ENCODE data around the gene DLGAP1. TPM values are rescaled to one million over a fixed set of nuclear protein-coding genes. Genes with fewer than 3 reads are reported as not detected.

DLGAP1 gene
- total and polyA plus RNA-seq, 2 of the 8 experiments (the other 6 are each of a cell fraction or from before 2014, with no cell fraction given): 11.8 to 16.9 TPM

GRCh38 chr18:3808985-3809780, 645.9 kb downstream of the DLGAP1 start:
- peaks cover 0 to 9% (median 2%) of the 10 kb centered on the region in 4 experiments; a peak in 2 of 8 replicates for H3K36me3 ChIP-seq (ENCODE audit: control insufficient read depth in 2 of 4, insufficient read depth in 4 of 4, low read length in 3 of 4)
- 72% methylated on average over 6 of the region's 6 CpGs; no CpG with 5 or more reads in 1 of the 2 experiments for WGBS, 2 experiments (ENCODE audit: extremely low coverage in 1 of 2, insufficient coverage in 1 of 2, insufficient read length in 1 of 2, insufficient replicate concordance in 2 of 2, low coverage in 1 of 2, low lambda C conversion rate in 2 of 2, missing lambda C conversion rate in 1 of 2)
- H3K4ac ChIP-seq (replicated peaks; ENCODE audit: insufficient read length, low read depth, low read length): no peak overlapping the region

More at GRCh38 chr18:3808985-3809780, 645.9 kb downstream of the DLGAP1 start:
- Histone ChIP-seq H3K9ac (replicated peaks in 1 of 4; ENCODE audit: extremely low read depth in 1 of 4, low read depth in 3 of 4, low read length in 3 of 4) (no peak overlapping the region), H3K9me3 (ENCODE audit: insufficient read depth in 2 of 2, low read depth in 1 of 2, low read length in 1 of 2) (no peaks in the 10 kb centered on the region), H3K79me1 (ENCODE audit: low read depth, low read length) (no peaks in the 10 kb centered on the region), H2BK120ac (replicated peaks; ENCODE audit: low read depth, low read length) (no peak overlapping the region), H2BK20ac (ENCODE audit: low read length) (no peak overlapping the region), H3K27ac (ENCODE audit: low read depth, low read length) (no peak overlapping the region), H3K14ac (ENCODE audit: insufficient read length) (no peak overlapping the region), H3K4me1 (replicated peaks in 1 of 4; ENCODE audit: control insufficient read depth in 3 of 4, insufficient read depth in 4 of 4, low read length in 3 of 4) (peaks cover 2 to 7% (median 4%) of the 10 kb centered on the region in 4 experiments; a peak in 3 of 7 replicates), H2AK5ac (ENCODE audit: low read depth, low read length) (no peak overlapping the region), H3K79me2 (ENCODE audit: control insufficient read depth in 1 of 2, insufficient read depth in 2 of 2, low read length in 2 of 2) (no peaks in the 10 kb centered on the region), H4K5ac (ENCODE audit: insufficient read length, low read depth, low read length) (no peak overlapping the region), H2BK12ac (ENCODE audit: low read depth, low read length) (no peak overlapping the region), H3K56ac (replicated peaks; ENCODE audit: insufficient read length, low read depth, low read length) (no peak overlapping the region), H4K20me1 (replicated peaks in 1 of 2; ENCODE audit: control insufficient read depth in 1 of 2, insufficient read depth in 2 of 2, low read length in 2 of 2) (no peaks in the 10 kb centered on the region), H2BK5ac (ENCODE audit: low read depth, low read length) (no peak overlapping the region), H3K23me2 (ENCODE audit: low read depth, low read length) (no peaks in the 10 kb centered on the region), H4K91ac (replicated peaks; ENCODE audit: insufficient read length, low read length) (no peak overlapping the region), H3K4me3 (ENCODE audit: extremely low read depth in 1 of 4, insufficient read depth in 2 of 4, low read depth in 3 of 4, low read length in 4 of 4) (no peak overlapping the region), H2AFZ (ENCODE audit: low read length) (no peak overlapping the region), H4K8ac (ENCODE audit: extremely low read depth, insufficient read depth, low read length) (no peak overlapping the region), H3K4me2 (ENCODE audit: insufficient read depth in 1 of 2, low read depth in 2 of 2, low read length in 2 of 2) (no peak overlapping the region), H3K27me3 (replicated peaks in 1 of 4; ENCODE audit: control insufficient read depth in 3 of 4, extremely low read depth in 1 of 4, insufficient read depth in 3 of 4, low read length in 3 of 4) (no peaks in the 10 kb centered on the region), H3K23ac (ENCODE audit: insufficient read length) (no peak overlapping the region), H2BK15ac (ENCODE audit: low read length) (no peak overlapping the region), H3K18ac (ENCODE audit: extremely low read depth, low read length) (no peak overlapping the region)
- CTCF ChIA-PET (ENCODE audit: partially characterized antibody): interaction anchor here (0.7 kb wide), 1 partner anchor 38 kb away, joined by 3 read pairs; no protein-coding TSS in a partner anchor
- POLR2A ChIA-PET (ENCODE audit: partially characterized antibody): no interaction called here
- DNase-seq (ENCODE audit: low read depth in 1 of 2, low spot score in 2 of 2): no peak
- TF ChIP-seq SIN3A (conservative IDR thresholded peaks at IDR 0.05 in 1 of 2, IDR thresholded peaks at IDR 0.05 in 1 of 2; ENCODE audit: low read depth in 1 of 2, low read length in 2 of 2) (no peak), KDM1A (IDR thresholded peaks at IDR 0.05; ENCODE audit: borderline replicate concordance, low read length) (no peak), POLR2A (IDR thresholded peaks at IDR 0.05; ENCODE audit: control extremely low read depth in 1 of 2, low read depth in 2 of 2, low read length in 2 of 2) (no peak), RFX5 (IDR thresholded peaks at IDR 0.05; ENCODE audit: borderline replicate concordance, low read depth, low read length) (no peak)
- no peak for FAIRE-seq
